Keratinocyte (primary cell): ENCODE data around the gene RMND5B. TPM values are rescaled to one million over a fixed set of nuclear protein-coding genes. Genes with fewer than 3 reads are reported as not detected.

Experiments
- DNase-seq: peaks from one replicate; pipeline ENCODE4 v3.0.0-alpha.2; 2011; ENCODE audit warnings: low read depth, missing footprints, low spot score
- FAIRE-seq: peaks from 2 replicates; lab custom pipeline; 2011; peaks lifted over from hg19 to GRCh38; lab: Jason Lieb, UNC
- H2AFZ ChIP-seq: 2 replicates; pipeline ENCODE4 v1.6.0; 2012; ENCODE audit warnings: low read length, control low read depth, inconsistent platforms; ENCODE audit not compliant: control insufficient read depth
- H3K27ac ChIP-seq: 2 replicates; pipeline ENCODE4 v1.5.1; 2011; ENCODE audit warnings: low read length; ENCODE audit not compliant: control insufficient read depth, insufficient read depth
- H3K27me3 ChIP-seq: 3 replicates; pipeline ENCODE4 v1.6.0; 2011; ENCODE audit warnings: low read length; ENCODE audit not compliant: control insufficient read depth, insufficient read depth; ENCODE audit errors: extremely low read depth
- H3K36me3 ChIP-seq, 2 experiments: 2 replicates in 1 of 2; 3 replicates in 1 of 2; pipeline ENCODE4 v1.5.1; 2011; ENCODE audit warnings: low read length in 2 of 2, mild to moderate bottlenecking in 1 of 2; ENCODE audit not compliant: control insufficient read depth in 2 of 2, insufficient read depth in 2 of 2; ENCODE audit errors: extremely low read depth in 1 of 2
- H3K4me1 ChIP-seq: 3 replicates; pipeline ENCODE4 v1.5.1; 2011; ENCODE audit warnings: low read length; ENCODE audit not compliant: control insufficient read depth, insufficient read depth; ENCODE audit errors: extremely low read depth
- H3K4me2 ChIP-seq: 3 replicates; pipeline ENCODE4 v1.6.0; 2011; ENCODE audit warnings: low read depth, low read length; ENCODE audit not compliant: control insufficient read depth, insufficient read depth; ENCODE audit errors: extremely low read depth
- H3K4me3 ChIP-seq, 3 experiments: fragments of 200-600 bp in 1 of 3; sonication (generic) in 1 of 3; 2 replicates in 2 of 3; 3 replicates in 1 of 3; pipeline ENCODE4 v1.5.1; 2011 to 2016; ENCODE audit warnings: low read length in 3 of 3, mild to moderate bottlenecking in 3 of 3, control low read depth in 2 of 3, inconsistent platforms in 1 of 3, low read depth in 1 of 3, mixed read lengths in 1 of 3, mixed run types in 1 of 3, moderate library complexity in 1 of 3; ENCODE audit not compliant: control insufficient read depth in 2 of 3, insufficient read depth in 2 of 3; ENCODE audit errors: extremely low read depth in 1 of 3
- H3K79me2 ChIP-seq: 2 replicates; pipeline ENCODE4 v1.6.0; 2012; ENCODE audit warnings: low read length; ENCODE audit not compliant: control insufficient read depth, insufficient read depth
- H3K9ac ChIP-seq: 3 replicates; pipeline ENCODE4 v1.6.0; 2011; ENCODE audit warnings: low read length; ENCODE audit not compliant: control insufficient read depth, insufficient read depth; ENCODE audit errors: extremely low read depth
- H3K9me1 ChIP-seq: 3 replicates; pipeline ENCODE4 v1.6.0; 2011; ENCODE audit warnings: low read length; ENCODE audit not compliant: control insufficient read depth, insufficient read depth; ENCODE audit errors: extremely low read depth
- H3K9me3 ChIP-seq: 2 replicates; pipeline ENCODE4 v1.5.1; 2012; ENCODE audit warnings: low read depth, low read length; ENCODE audit not compliant: control insufficient read depth
- H4K20me1 ChIP-seq: 3 replicates; pipeline ENCODE4 v1.6.0; 2011; ENCODE audit warnings: low read length; ENCODE audit not compliant: control insufficient read depth, insufficient read depth; ENCODE audit errors: extremely low read depth
- EZH2 ChIP-seq: IDR thresholded peaks from one replicate; pipeline ENCODE4 v1.6.1; 2012; ENCODE audit warnings: inconsistent platforms, mild to moderate bottlenecking, low read length, moderate library complexity
- dilution Hi-C: fragments of 300-500 bp; cut with MboI; formaldehyde crosslinking; loops from one replicate; pipeline ENCODE4 v1.7.0; 2020; ENCODE audit warnings: low sequenced_read_pairs; ENCODE audit not compliant: extremely low pct_ligation_motif_present
- polyA plus RNA-seq, 5 experiments: library from polyadenylated mRNA; depleted of rRNA in 3 of 5; stranded (reverse) in 3 of 5; stranded (forward) in 1 of 5; unstranded in 1 of 5; fragments of >200 nt; gene quantifications; 1 replicate in 1 of 5; 2 replicates in 3 of 5; 3 replicates in 1 of 5; pipeline versions ENCODE4 v1.2.1 to v1.2.3, GENCODE V29; 2011 to 2012; ENCODE audit warnings: missing spikeins in 2 of 5, low read depth in 1 of 5, low replicate concordance in 1 of 5
- TF ChIP-seq, protein P1 (sequence below), 3 experiments: IDR thresholded peaks in 1 of 3; conservative IDR thresholded peaks in 1 of 3; optimal IDR thresholded peaks in 1 of 3; 2 replicates in 2 of 3; 3 replicates in 1 of 3; pipeline versions ENCODE3 to v1.5.1; 2011; ENCODE audit warnings: low read length in 3 of 3, mild to moderate bottlenecking in 3 of 3, moderate library complexity in 2 of 3, control low read depth in 1 of 3, inconsistent platforms in 1 of 3; ENCODE audit not compliant: insufficient read depth in 2 of 3; ENCODE audit errors: extremely low read depth in 1 of 3

The RMND5B gene
- polyA plus RNA-seq, 1 donor (not counting 4 experiments of a cell fraction or from before 2014, with no cell fraction given), result 15.5 TPM

DNA sequence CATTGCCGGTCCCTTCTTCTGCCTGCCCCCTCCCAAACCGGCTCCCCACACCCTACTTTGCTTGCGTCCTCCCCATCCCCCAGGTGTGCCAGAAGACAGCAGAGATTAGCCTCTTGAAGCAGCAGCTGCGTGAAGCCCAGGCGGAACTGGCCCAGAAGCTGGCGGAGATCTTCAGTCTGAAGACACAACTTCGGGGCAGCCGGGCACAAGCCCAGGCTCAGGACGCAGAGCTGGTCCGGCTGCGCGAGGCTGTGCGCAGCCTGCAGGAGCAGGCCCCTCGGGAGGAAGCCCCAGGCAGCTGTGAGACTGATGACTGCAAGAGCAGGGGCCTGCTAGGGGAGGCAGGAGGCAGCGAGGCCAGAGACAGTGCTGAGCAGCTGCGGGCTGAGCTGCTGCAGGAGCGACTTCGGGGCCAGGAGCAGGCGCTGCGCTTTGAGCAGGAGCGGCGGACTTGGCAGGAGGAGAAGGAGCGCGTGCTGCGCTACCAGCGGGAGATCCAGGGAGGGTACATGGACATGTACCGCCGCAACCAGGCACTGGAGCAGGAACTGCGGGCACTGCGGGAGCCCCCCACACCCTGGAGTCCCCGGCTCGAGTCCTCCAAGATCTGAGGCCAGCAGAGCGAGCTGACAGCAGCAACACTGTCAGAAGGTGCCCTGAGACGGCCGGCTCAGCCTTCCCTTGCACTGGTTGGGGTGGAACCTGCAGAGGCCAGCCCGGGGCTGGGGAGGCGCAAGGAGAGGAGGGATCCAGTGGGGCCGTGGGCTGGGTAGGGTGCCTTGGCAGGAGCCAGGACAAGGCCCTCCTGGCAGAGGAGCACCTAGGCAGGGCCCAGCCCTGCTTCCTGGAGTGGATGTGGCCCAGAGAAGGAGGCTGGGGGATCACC, 9.2 kb upstream of the RMND5B start:
- no peak overlapping the region for H3K4me3 ChIP-seq
- DNase-seq (no peak), FAIRE-seq (no peak)
- H4K20me1 ChIP-seq, result no peaks in the 10 kb centered on the region
- no peak overlapping the region for H3K27ac ChIP-seq
- H3K27me3 ChIP-seq, result no peaks in the 10 kb centered on the region
- dilution Hi-C loops, result no loop called here
- H3K9me1 ChIP-seq, result no peaks in the 10 kb centered on the region
- TF ChIP-seq, protein P1, sequence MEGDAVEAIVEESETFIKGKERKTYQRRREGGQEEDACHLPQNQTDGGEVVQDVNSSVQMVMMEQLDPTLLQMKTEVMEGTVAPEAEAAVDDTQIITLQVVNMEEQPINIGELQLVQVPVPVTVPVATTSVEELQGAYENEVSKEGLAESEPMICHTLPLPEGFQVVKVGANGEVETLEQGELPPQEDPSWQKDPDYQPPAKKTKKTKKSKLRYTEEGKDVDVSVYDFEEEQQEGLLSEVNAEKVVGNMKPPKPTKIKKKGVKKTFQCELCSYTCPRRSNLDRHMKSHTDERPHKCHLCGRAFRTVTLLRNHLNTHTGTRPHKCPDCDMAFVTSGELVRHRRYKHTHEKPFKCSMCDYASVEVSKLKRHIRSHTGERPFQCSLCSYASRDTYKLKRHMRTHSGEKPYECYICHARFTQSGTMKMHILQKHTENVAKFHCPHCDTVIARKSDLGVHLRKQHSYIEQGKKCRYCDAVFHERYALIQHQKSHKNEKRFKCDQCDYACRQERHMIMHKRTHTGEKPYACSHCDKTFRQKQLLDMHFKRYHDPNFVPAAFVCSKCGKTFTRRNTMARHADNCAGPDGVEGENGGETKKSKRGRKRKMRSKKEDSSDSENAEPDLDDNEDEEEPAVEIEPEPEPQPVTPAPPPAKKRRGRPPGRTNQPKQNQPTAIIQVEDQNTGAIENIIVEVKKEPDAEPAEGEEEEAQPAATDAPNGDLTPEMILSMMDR (optimal IDR thresholded peaks at IDR 0.05 in 1 of 3, IDR thresholded peaks at IDR 0.05 in 1 of 3, conservative IDR thresholded peaks at IDR 0.05 in 1 of 3; ENCODE audit: extremely low read depth in 1 of 3, insufficient read depth in 2 of 3, low read length in 3 of 3), result no peak
- no peak for TF ChIP-seq EZH2
- H3K9ac ChIP-seq, result no peak overlapping the region
- peaks cover 5 to 6% of the 10 kb centered on the region in 2 experiments for H3K36me3 ChIP-seq
- H3K4me1 ChIP-seq, result peaks cover 10% of the 10 kb centered on the region
- peaks cover under 1% of the 10 kb centered on the region for H3K79me2 ChIP-seq
- H3K4me2 ChIP-seq, result no peak overlapping the region
- no peaks in the 10 kb centered on the region for H3K9me3 ChIP-seq
- no peak overlapping the region for H2AFZ ChIP-seq

DNA sequence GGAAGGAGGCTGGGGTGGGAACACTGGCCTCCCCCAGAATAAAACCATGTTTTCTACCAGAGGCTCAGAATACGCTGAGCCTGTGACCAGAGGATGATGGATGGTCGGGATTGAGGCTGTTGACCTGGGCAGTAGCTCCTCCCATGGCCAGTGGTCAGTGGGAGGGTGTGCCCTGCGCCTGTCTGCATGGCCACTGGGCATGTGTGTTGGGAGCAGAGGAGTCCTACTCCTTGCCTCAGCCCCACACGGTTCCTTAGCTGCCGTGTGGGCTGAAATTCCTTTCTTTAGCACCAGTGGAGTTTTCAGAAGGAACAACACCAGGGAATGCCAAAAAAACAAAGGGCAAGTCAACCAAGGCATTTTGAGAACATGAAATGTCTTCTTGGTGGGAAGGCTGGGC, 8.5 kb upstream of the RMND5B start:
- H3K27ac ChIP-seq, result no peak overlapping the region
- no peak for DNase-seq
- peaks cover 13% of the 10 kb centered on the region for H3K4me1 ChIP-seq
- H3K27me3 ChIP-seq, result no peaks in the 10 kb centered on the region
- no peak overlapping the region for H2AFZ ChIP-seq
- dilution Hi-C loops, result no loop called here
- no peak overlapping the region for H3K9ac ChIP-seq
- TF ChIP-seq, protein P1 (optimal IDR thresholded peaks at IDR 0.05 in 1 of 3, IDR thresholded peaks at IDR 0.05 in 1 of 3, conservative IDR thresholded peaks at IDR 0.05 in 1 of 3; ENCODE audit: extremely low read depth in 1 of 3, insufficient read depth in 2 of 3, low read length in 3 of 3), result no peak
- no peak for TF ChIP-seq EZH2
- no peaks in the 10 kb centered on the region for H4K20me1 ChIP-seq
- H3K9me1 ChIP-seq, result no peaks in the 10 kb centered on the region
- no peaks in the 10 kb centered on the region for H3K79me2 ChIP-seq
- peaks cover 5 to 6% of the 10 kb centered on the region in 2 experiments for H3K36me3 ChIP-seq
- no peak overlapping the region for H3K4me2 ChIP-seq
- no peak overlapping the region for H3K4me3 ChIP-seq
- no peaks in the 10 kb centered on the region for H3K9me3 ChIP-seq
- FAIRE-seq, result no peak
